Cardiac muscle cell (in vitro differentiated cells and primary cell): ENCODE results near the gene KLHL9. TPM values are rescaled to one million over a fixed set of nuclear protein-coding genes. Genes with fewer than 3 reads are reported as not detected.
A peak's percentile ranks its signal among the peaks of the same experiment; 100 is the strongest.

Experiments
- DNase-seq, 2 donors: peaks; one replicate each; pipeline versions ENCODE4 v3.0.0 to v3.0.0-alpha.2; 2010 to 2017; ENCODE audit warnings: low read depth in 1 of 2, low spot score in 1 of 2
- H3K27ac ChIP-seq: fragments of 200-600 bp; sonication (generic); 2 replicates; pipeline ENCODE4 v1.5.1; 2016
- H3K27me3 ChIP-seq: fragments of 200-600 bp; sonication (generic); 2 replicates; pipeline ENCODE4 v1.6.0; 2016; ENCODE audit warnings: control low read depth
- H3K36me3 ChIP-seq: fragments of 200-600 bp; sonication (generic); 2 replicates; pipeline ENCODE4 v1.5.1; 2016; ENCODE audit warnings: control low read depth
- H3K4me1 ChIP-seq: fragments of 200-600 bp; sonication (generic); 2 replicates; pipeline ENCODE4 v1.8.1; 2017; ENCODE audit warnings: low read depth, mild to moderate bottlenecking, mixed run types
- H3K4me3 ChIP-seq: fragments of 200-600 bp; sonication (generic); 2 replicates; pipeline ENCODE4 v1.5.1; 2016; ENCODE audit warnings: mild to moderate bottlenecking
- H3K9me3 ChIP-seq: fragments of 200-600 bp; sonication (generic); 2 replicates; pipeline ENCODE4 v1.5.1; 2017; ENCODE audit warnings: low read depth, mild to moderate bottlenecking, control low read depth
- polyA plus RNA-seq: library from polyadenylated mRNA; unstranded; fragments of >200 nt; fragmentation: Nextera tagmentation; extraction: Ambion mirVana; gene quantifications from 2 replicates; pipeline ENCODE4 v1.2.1, GENCODE V29; 2016
- total RNA-seq: library from RNA; depleted of rRNA; stranded (reverse); fragments of >200 nt; gene quantifications from 2 replicates; pipeline ENCODE4 v1.2.3, GENCODE V29; 2016
- TF ChIP-seq, protein P1 (sequence below): IDR thresholded peaks from 2 replicates; pipeline ENCODE4 v1.5.1; 2012; ENCODE audit warnings: low read depth, mild to moderate bottlenecking, low read length

Gene KLHL9
- total and polyA plus RNA-seq, 2 experiments from 2014 or later, result 15.8 to 23.1 TPM

DNA sequence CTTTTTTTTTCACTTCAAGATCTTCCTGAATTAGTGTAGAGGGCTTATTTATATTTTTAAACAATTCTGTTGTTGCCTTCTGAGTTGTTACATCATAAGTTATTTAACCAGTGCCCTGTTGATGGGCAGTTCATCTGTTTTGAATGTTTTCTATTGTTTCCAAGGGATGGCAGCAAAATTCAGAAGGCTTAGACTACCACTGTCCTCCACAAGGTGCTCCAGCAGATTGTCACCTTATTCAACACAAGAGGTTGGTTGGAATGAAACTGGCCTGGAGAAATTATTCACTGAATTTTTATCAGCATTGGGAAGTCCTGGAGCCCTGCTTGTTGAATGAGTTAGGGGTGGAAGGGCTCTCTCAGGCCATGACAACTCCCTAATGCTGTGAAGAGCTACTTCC is 1.3 kb upstream of the KLHL9 start:
- no peak overlapping the region for H3K4me3 ChIP-seq
- DNase-seq, result no peak
- H3K36me3 ChIP-seq, result peaks cover 2% of the 10 kb centered on the region
- peaks cover 25% of the 10 kb centered on the region for H3K4me1 ChIP-seq
- no peaks in the 10 kb centered on the region for H3K27me3 ChIP-seq
- TF ChIP-seq, protein P1, sequence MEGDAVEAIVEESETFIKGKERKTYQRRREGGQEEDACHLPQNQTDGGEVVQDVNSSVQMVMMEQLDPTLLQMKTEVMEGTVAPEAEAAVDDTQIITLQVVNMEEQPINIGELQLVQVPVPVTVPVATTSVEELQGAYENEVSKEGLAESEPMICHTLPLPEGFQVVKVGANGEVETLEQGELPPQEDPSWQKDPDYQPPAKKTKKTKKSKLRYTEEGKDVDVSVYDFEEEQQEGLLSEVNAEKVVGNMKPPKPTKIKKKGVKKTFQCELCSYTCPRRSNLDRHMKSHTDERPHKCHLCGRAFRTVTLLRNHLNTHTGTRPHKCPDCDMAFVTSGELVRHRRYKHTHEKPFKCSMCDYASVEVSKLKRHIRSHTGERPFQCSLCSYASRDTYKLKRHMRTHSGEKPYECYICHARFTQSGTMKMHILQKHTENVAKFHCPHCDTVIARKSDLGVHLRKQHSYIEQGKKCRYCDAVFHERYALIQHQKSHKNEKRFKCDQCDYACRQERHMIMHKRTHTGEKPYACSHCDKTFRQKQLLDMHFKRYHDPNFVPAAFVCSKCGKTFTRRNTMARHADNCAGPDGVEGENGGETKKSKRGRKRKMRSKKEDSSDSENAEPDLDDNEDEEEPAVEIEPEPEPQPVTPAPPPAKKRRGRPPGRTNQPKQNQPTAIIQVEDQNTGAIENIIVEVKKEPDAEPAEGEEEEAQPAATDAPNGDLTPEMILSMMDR, result no peak
- no peaks in the 10 kb centered on the region for H3K9me3 ChIP-seq
- no peak overlapping the region for H3K27ac ChIP-seq

DNA sequence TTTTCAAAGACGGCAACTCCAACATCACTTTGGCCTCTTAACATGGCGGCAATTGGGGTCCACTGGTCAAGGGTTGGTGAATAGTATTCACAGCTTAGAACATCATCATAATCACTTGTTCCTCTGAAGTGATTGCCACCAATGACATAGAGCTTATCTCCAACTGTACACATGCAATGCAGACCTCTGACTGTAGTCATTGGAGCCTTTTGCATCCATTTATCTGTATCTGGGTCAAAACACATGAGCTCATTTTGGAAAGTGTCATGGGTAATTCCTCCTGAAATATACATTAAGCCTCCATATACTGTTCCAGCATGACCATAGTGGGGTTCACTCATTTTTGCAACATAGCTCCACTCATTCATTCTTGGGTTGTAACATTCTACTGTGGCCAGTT is 2.0 kb downstream of the KLHL9 start:
- H3K27ac ChIP-seq, result no peak overlapping the region
- H3K36me3 ChIP-seq, result peaks cover 2% of the 10 kb centered on the region
- no peak for DNase-seq
- peaks cover 34% of the 10 kb centered on the region for H3K4me1 ChIP-seq
- H3K9me3 ChIP-seq, result no peaks in the 10 kb centered on the region
- H3K27me3 ChIP-seq, result no peaks in the 10 kb centered on the region
- peak overlapping the region; percentile 50 for H3K4me3 ChIP-seq
- TF ChIP-seq, protein P1, result no peak

DNA sequence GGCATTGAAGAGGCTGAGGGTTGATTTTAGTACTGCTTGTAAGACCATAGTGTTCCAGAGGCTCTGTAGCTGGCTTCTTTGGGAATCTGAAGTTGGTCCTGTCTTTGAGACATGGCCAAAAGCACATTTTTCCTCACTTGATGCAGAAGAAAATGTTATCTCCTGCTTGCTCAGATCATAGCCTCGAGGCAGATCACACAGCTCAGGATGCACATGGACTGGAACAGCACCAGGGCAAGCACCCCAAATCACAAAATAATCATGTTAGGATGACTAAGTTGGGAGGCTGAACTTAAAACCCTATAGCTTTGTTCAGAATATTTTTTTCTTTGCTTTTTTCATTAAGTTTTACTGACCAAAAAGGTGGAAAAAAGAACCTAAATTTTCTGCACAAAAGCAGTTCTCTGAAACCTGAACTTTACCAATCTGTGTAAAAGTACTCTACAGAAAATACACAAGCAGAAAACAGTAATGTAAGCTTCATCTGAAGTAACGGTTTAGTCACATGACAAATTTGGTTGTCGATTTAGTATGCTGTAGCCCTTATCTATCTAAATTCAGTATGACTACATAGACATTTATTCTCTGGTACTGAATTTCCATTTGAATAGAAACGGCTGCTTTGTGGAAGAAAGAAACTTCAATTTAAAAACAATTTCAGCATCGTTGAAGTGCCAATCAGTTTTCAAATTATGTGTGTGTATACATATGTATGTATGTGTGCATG is 3.4 kb downstream of the KLHL9 start:
- no peaks in the 10 kb centered on the region for H3K9me3 ChIP-seq
- no peak overlapping the region for H3K4me3 ChIP-seq
- TF ChIP-seq, protein P1, result no peak
- peaks cover 34% of the 10 kb centered on the region for H3K4me1 ChIP-seq
- H3K27me3 ChIP-seq, result no peaks in the 10 kb centered on the region
- no peak for DNase-seq
- peaks cover 2% of the 10 kb centered on the region for H3K36me3 ChIP-seq
- no peak overlapping the region for H3K27ac ChIP-seq

DNA sequence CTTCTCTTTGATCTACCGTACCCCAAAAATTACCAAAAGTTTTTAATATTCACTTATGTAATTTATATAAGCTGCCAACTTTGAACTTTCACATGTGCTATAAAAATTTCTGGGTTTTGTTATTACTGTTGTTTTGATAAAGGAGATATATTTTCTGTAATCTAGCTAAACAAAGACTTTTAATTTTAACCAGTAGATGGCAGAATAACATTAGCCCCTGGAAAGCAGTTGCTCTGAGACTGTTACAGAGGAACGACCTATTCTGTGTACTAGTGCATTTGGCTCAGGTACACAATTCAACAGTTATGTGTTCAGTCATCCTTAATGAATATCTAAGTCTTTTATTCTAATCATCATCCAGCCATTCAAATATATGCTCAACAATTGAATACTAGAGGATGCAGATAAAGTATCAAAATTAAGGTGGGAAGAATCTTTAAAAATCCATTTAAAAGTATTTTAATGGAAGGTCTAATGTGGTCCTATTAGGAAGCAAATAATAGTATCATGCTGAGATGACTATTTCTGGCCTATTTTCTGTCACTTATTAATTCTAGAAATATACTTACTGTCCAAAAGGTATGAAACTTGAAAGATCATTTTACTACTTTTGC is 8.6 kb downstream of the KLHL9 start:
- peak; percentile 56 to 65 for DNase-seq
- Histone ChIP-seq H3K36me3 (no peaks in the 10 kb centered on the region), H3K4me1 (peaks cover 9% of the 10 kb centered on the region), H3K27me3 (no peaks in the 10 kb centered on the region), H3K27ac (no peak overlapping the region), H3K9me3 (no peaks in the 10 kb centered on the region), H3K4me3 (no peak overlapping the region)
- TF ChIP-seq, protein P1, result peak; percentile 62

DNA sequence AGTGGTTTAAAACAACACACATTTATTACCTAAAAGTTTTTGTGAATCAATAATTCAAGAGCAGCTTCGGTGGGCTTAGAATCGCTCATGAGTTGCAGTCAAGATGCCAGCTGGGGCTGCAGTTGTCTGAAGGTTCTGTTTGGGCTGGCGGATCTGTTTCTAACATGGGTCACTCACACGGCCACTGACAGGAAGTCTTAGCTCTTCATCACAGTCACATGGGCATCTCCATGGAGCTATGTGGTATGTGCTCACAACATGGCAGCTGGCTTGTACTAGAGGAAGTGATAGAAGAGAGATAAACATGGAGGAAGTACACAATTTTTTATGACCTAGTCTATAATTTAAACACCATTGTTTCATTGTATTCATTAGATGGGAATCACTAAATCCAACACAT is 11.2 kb downstream of the KLHL9 start:
- no peak overlapping the region for H3K4me3 ChIP-seq
- H3K27ac ChIP-seq, result no peak overlapping the region
- H3K27me3 ChIP-seq, result no peaks in the 10 kb centered on the region
- no peaks in the 10 kb centered on the region for H3K4me1 ChIP-seq
- H3K9me3 ChIP-seq, result no peaks in the 10 kb centered on the region
- no peaks in the 10 kb centered on the region for H3K36me3 ChIP-seq
- no peak for DNase-seq
- TF ChIP-seq, protein P1, result no peak
